GM13976 (cell line): ENCODE results near the gene DNAAF5.
"Not testable (repeated sequence)": the region's sequence is repeated elsewhere in the genome, so short reads cannot be mapped to it uniquely, and the experiment has no call there.

Source experiments
- DNase-seq: peaks from one replicate; pipeline ENCODE4 v3.0.0; 2012; ENCODE audit warnings: low spot score
- CTCF ChIP-seq: IDR thresholded peaks from 2 replicates; pipeline ENCODE4 v1.5.1; 2012; ENCODE audit warnings: borderline replicate concordance, mild to moderate bottlenecking; ENCODE audit not compliant: insufficient read depth; ENCODE audit errors: extremely low read depth, missing control alignments, control extremely low read depth
- in situ Hi-C: fragments of 300-500 bp; cut with MboI; formaldehyde crosslinking; loops from one replicate; pipeline ENCODE4 v1.12.0; 2022; ENCODE audit warnings: low sequenced_read_pairs, mixed read lengths, inconsistent platforms; ENCODE audit not compliant: unreplicated experiment

DNAAF5 gene

GRCh38 chr7:798921-799470 lies 72.5 kb downstream of the DNAAF5 start:
- TF ChIP-seq CTCF = no peak
- in situ Hi-C loops = no loop called here
- DNase-seq = no peak

GRCh38 chr7:800692-801091 lies 74.2 kb downstream of the DNAAF5 start:
- in situ Hi-C loops = no loop called here
- TF ChIP-seq CTCF = no peak
- no peak for DNase-seq

- in situ Hi-C loops = not testable (repeated sequence)
Observed at GRCh38 chr7:801351-801750, 74.9 kb downstream of the DNAAF5 start.

GRCh38 chr7:801940-802381 lies 75.5 kb downstream of the DNAAF5 start:
- TF ChIP-seq CTCF = no peak
- no peak for DNase-seq

More at GRCh38 chr7:801351-801750, 74.9 kb downstream of the DNAAF5 start:
- DNase-seq = not testable (repeated sequence)

GRCh38 chr7:802500-803242 lies 76.2 kb downstream of the DNAAF5 start:
- in situ Hi-C loops = no loop called here
- TF ChIP-seq CTCF = no peak
- DNase-seq = no peak

More at GRCh38 chr7:801940-802381, 75.5 kb downstream of the DNAAF5 start:
- in situ Hi-C loops = no loop called here

- in situ Hi-C loops = no loop called here
- no peak for DNase-seq
- no peak for TF ChIP-seq CTCF
Observed at GRCh38 chr7:803243-803635, 76.7 kb downstream of the DNAAF5 start.

GRCh38 chr7:803796-804195 lies 77.3 kb downstream of the DNAAF5 start:
- DNase-seq, in situ Hi-C loops: not testable (repeated sequence)
